ENCODE results near the gene PRKCI. TPM values are rescaled to one million over a fixed set of nuclear protein-coding genes. Genes with fewer than 3 reads are reported as not detected.

Gene PRKCI
- total RNA-seq, 2 experiments from 2014 or later: 17.0 to 19.5 TPM

Other genes starting within 250 kb of the PRKCI start
- 1 to 10 TPM; 5.0 to 7.4 TPM for gene GPR160, start 184.4 kb upstream of the PRKCI start, total RNA-seq
- 10 to 100 TPM; 54.0 to 68.1 TPM for gene PHC3, start 40.7 kb upstream of the PRKCI start, total RNA-seq
- 1 to 10 TPM; 6.7 to 6.9 TPM for gene SKIL, start 135.3 kb downstream of the PRKCI start, total RNA-seq
- gene CLDN11, start 196.4 kb downstream of the PRKCI start, total RNA-seq: not detected